GM19328 (cell line): ENCODE measurements around the gene SLCO3A1.
"Not testable (repeated sequence)": the region's sequence is repeated elsewhere in the genome, so short reads cannot be mapped to it uniquely, and the experiment has no call there.

Experiments used
- ATAC-seq: cut with Tn5 transposase; IDR thresholded peaks from one replicate; pipeline ENCODE4 v1.9.1; 2021; ENCODE audit warnings: mild to moderate bottlenecking, moderate library complexity; ENCODE audit not compliant: unreplicated experiment

The SLCO3A1 gene

GRCh38 chr15:92028389-92028724 is 174.8 kb downstream of the SLCO3A1 start:
- ATAC-seq: no peak

GRCh38 chr15:92029767-92030166 is 176.3 kb downstream of the SLCO3A1 start:
- no peak for ATAC-seq

GRCh38 chr15:92033314-92033713 is 179.8 kb downstream of the SLCO3A1 start:
- no peak for ATAC-seq

GRCh38 chr15:92033723-92034122 is 180.2 kb downstream of the SLCO3A1 start:
- no peak for ATAC-seq

- ATAC-seq: no peak
Measured at GRCh38 chr15:92034227-92034626, 180.7 kb downstream of the SLCO3A1 start.

GRCh38 chr15:92035551-92035950 is 182.0 kb downstream of the SLCO3A1 start:
- no peak for ATAC-seq

- ATAC-seq: no peak
Measured at GRCh38 chr15:92035961-92036360, 182.5 kb downstream of the SLCO3A1 start.

GRCh38 chr15:92037491-92037890 is 184.0 kb downstream of the SLCO3A1 start:
- no peak for ATAC-seq

- ATAC-seq: no peak
Measured at GRCh38 chr15:92040350-92040749, 186.8 kb downstream of the SLCO3A1 start.

- no peak for ATAC-seq
Measured at GRCh38 chr15:92041371-92041770, 187.9 kb downstream of the SLCO3A1 start.

- no peak for ATAC-seq
Measured at GRCh38 chr15:92043283-92043682, 189.8 kb downstream of the SLCO3A1 start.

GRCh38 chr15:92044203-92044909 is 190.8 kb downstream of the SLCO3A1 start:
- no peak for ATAC-seq

GRCh38 chr15:92047900-92048299 is 194.4 kb downstream of the SLCO3A1 start:
- ATAC-seq: no peak

GRCh38 chr15:92048739-92049138 is 195.2 kb downstream of the SLCO3A1 start:
- no peak for ATAC-seq

GRCh38 chr15:92049290-92049989 is 195.9 kb downstream of the SLCO3A1 start:
- no peak for ATAC-seq

- ATAC-seq: no peak
Measured at GRCh38 chr15:92050220-92050898, 196.9 kb downstream of the SLCO3A1 start.

GRCh38 chr15:92051716-92052115 is 198.2 kb downstream of the SLCO3A1 start:
- ATAC-seq: no peak

- ATAC-seq: no peak
Measured at GRCh38 chr15:92053753-92054316, 200.3 kb downstream of the SLCO3A1 start.

GRCh38 chr15:92056875-92057274 is 203.4 kb downstream of the SLCO3A1 start:
- ATAC-seq: no peak

- no peak for ATAC-seq
Measured at GRCh38 chr15:92059036-92059970, 205.8 kb downstream of the SLCO3A1 start.

GRCh38 chr15:92059971-92060311 is 206.4 kb downstream of the SLCO3A1 start:
- not testable (repeated sequence) for ATAC-seq
